HCT116 (cell line): ENCODE results near the gene B4GALNT4. TPM values are rescaled to one million over a fixed set of nuclear protein-coding genes. Genes with fewer than 3 reads are reported as not detected.

Experiments used
- ATAC-seq: fragments of 200-7000 bp; cut with Tn5 transposase; 2 replicates; pipeline ENCODE4 v1.9.1; 2020; ENCODE audit warnings: mild to moderate bottlenecking, moderate library complexity
- BruUV-seq: library from RNA; stranded (reverse); fragments of 400-500 nt; replicated peaks from 2 replicates; lab custom pipeline; 2021; lab: Mats Ljungman, UMichigan
- CTCF ChIA-PET: fragments of 300-600 bp; sonication (Branson Sonifier 250); formaldehyde crosslinking; loops from one replicate; lab custom pipeline; 2021; ENCODE audit warnings: antibody characterized with exemption; lab: Charles Lee
- POLR2A ChIA-PET: fragments of 300-600, 350-600 bp; sonication (Branson Sonifier 250); formaldehyde crosslinking; loops from one replicate; lab custom pipeline; 2021; ENCODE audit warnings: antibody characterized with exemption; lab: Charles Lee
- RAD21 ChIA-PET, 2 experiments: fragments of 300-600 bp; sonication (Branson Sonifier 250); formaldehyde crosslinking; loops; one replicate each; lab custom pipeline; 2023; ENCODE audit warnings: low total read pairs in 2 of 2; ENCODE audit not compliant: uncharacterized antibody in 2 of 2, unreplicated experiment in 2 of 2, low non-redundant PET in 1 of 2; lab: Charles Lee
- DNase-seq: peaks from one replicate; pipeline ENCODE4 v3.0.0-alpha.2; 2010; ENCODE audit warnings: low read depth, low spot score
- H2AFZ ChIP-seq: fragments of 200-600 bp; shearing (Covaris generic), sonication (generic); 2 replicates; pipeline ENCODE4 v1.6.1; 2017; ENCODE audit warnings: low read depth, mixed run types, mixed read lengths, antibody characterized with exemption, low read length; ENCODE audit not compliant: poor library complexity, severe bottlenecking
- H3K27ac ChIP-seq: 2 replicates; pipeline ENCODE4 v1.5.1; 2012; ENCODE audit warnings: low read depth, low read length
- H3K27me3 ChIP-seq: fragments of 200-600 bp; sonication (generic); 2 replicates; pipeline ENCODE4 v1.6.1; 2016; ENCODE audit warnings: mixed run types, low read length, mixed read lengths; ENCODE audit not compliant: insufficient read depth
- H3K36me3 ChIP-seq, 2 experiments: fragments of 200-500 bp in 1 of 2; fragments of 200-600 bp in 1 of 2; sonication (Bioruptor generic) in 1 of 2; sonication (generic) in 1 of 2; 2 replicates each; pipeline versions ENCODE4 v1.5.1 to v1.6.1; 2014 to 2016; ENCODE audit warnings: low read length in 2 of 2, inconsistent platforms in 1 of 2, mixed read lengths in 1 of 2, mixed run types in 1 of 2; ENCODE audit not compliant: insufficient read depth in 2 of 2, control insufficient read depth in 1 of 2
- H3K4me1 ChIP-seq, 2 experiments: fragments of 200-600 bp in 1 of 2; sonication (generic) in 1 of 2; 2 replicates each; pipeline versions ENCODE4 v1.5.1 to v1.6.1; 2012 to 2017; ENCODE audit warnings: low read length in 2 of 2, inconsistent platforms in 1 of 2, mild to moderate bottlenecking in 1 of 2, mixed read lengths in 1 of 2, mixed run types in 1 of 2, moderate library complexity in 1 of 2; ENCODE audit not compliant: insufficient read depth in 2 of 2, control insufficient read depth in 1 of 2
- H3K4me2 ChIP-seq: fragments of 200-600 bp; sonication (generic); 2 replicates; pipeline ENCODE4 v1.6.1; 2017; ENCODE audit warnings: mixed run types, low read length, mixed read lengths
- H3K4me3 ChIP-seq, 2 experiments: fragments of 200-600 bp in 1 of 2; sonication (generic) in 1 of 2; replicated peaks in 1 of 2; 2 replicates each; pipeline ENCODE4 v1.5.1; 2011 to 2016; ENCODE audit warnings: low read length in 2 of 2, control low read depth in 1 of 2, low read depth in 1 of 2, mild to moderate bottlenecking in 1 of 2, mixed read lengths in 1 of 2, mixed run types in 1 of 2
- H3K79me2 ChIP-seq: fragments of 200-600 bp; sonication (generic); 2 replicates; pipeline ENCODE4 v1.6.1; 2017; ENCODE audit warnings: mild to moderate bottlenecking, mixed run types, low read length, moderate library complexity, mixed read lengths; ENCODE audit not compliant: insufficient read depth
- H3K9ac ChIP-seq: fragments of 200-600 bp; sonication (generic); 2 replicates; pipeline ENCODE4 v1.6.1; 2016; ENCODE audit warnings: low read length, mixed read lengths
- H3K9me2 ChIP-seq: fragments of 200-600 bp; sonication (generic), shearing (Covaris generic); 2 replicates; pipeline ENCODE4 v1.6.1; 2017; ENCODE audit warnings: mixed run types, mild to moderate bottlenecking, moderate library complexity; ENCODE audit not compliant: insufficient read depth
- H3K9me3 ChIP-seq, 2 experiments: fragments of 200-500 bp in 1 of 2; fragments of 200-600 bp in 1 of 2; sonication (Bioruptor generic) in 1 of 2; sonication (generic) in 1 of 2; 2 replicates each; pipeline ENCODE4 v1.6.1; 2014 to 2017; ENCODE audit warnings: low read length in 2 of 2, mixed read lengths in 2 of 2, inconsistent platforms in 1 of 2, low read depth in 1 of 2, mild to moderate bottlenecking in 1 of 2, mixed run types in 1 of 2, moderate library complexity in 1 of 2; ENCODE audit not compliant: control insufficient read depth in 1 of 2, insufficient read depth in 1 of 2
- H4K20me1 ChIP-seq: fragments of 200-600 bp; sonication (generic), shearing (Covaris generic); 2 replicates; pipeline ENCODE4 v1.6.1; 2017; ENCODE audit warnings: mixed run types, mild to moderate bottlenecking, moderate library complexity; ENCODE audit not compliant: insufficient read depth
- CTCF ChIP-seq, 3 experiments: fragments of 200-600 bp in 1 of 3; sonication (generic) in 1 of 3; IDR thresholded peaks in 2 of 3; conservative IDR thresholded peaks in 1 of 3; 2 replicates each; pipeline ENCODE4 v1.5.1; 2012 to 2017; ENCODE audit warnings: low read depth in 2 of 3, low read length in 2 of 3, antibody characterized with exemption in 1 of 3, borderline replicate concordance in 1 of 3, control low read depth in 1 of 3, mild to moderate bottlenecking in 1 of 3, mixed read lengths in 1 of 3, mixed run types in 1 of 3, moderate library complexity in 1 of 3; ENCODE audit not compliant: insufficient read depth in 1 of 3
- ELF1 ChIP-seq: IDR thresholded peaks from 2 replicates; pipeline ENCODE4 v1.6.1; 2012; ENCODE audit warnings: low read depth, borderline replicate concordance
- EZH2 ChIP-seq: fragments of 200-600 bp; sonication (generic); IDR thresholded peaks from 2 replicates; pipeline ENCODE4 v1.6.1; 2017; ENCODE audit warnings: antibody characterized with exemption, mixed run types
- EZH2phosphoT487 ChIP-seq: fragments of 200-600 bp; IDR thresholded peaks from 2 replicates; pipeline ENCODE4 v1.6.1; 2018; ENCODE audit warnings: antibody characterized with exemption, borderline replicate concordance
- FOSL1 ChIP-seq: IDR thresholded peaks from 2 replicates; pipeline ENCODE4 v1.6.1; 2012; ENCODE audit warnings: low read depth
- JUND ChIP-seq: IDR thresholded peaks from 2 replicates; pipeline ENCODE4 v1.6.1; 2012
- POLR2A ChIP-seq: IDR thresholded peaks from 2 replicates; pipeline ENCODE4 v1.7.0; 2011; ENCODE audit warnings: borderline replicate concordance; ENCODE audit not compliant: insufficient read depth, insufficient read length; ENCODE audit errors: extremely low read depth
- RAD21 ChIP-seq: IDR thresholded peaks from 2 replicates; pipeline ENCODE4 v1.6.1; 2012; ENCODE audit warnings: low read depth, mild to moderate bottlenecking
- SIN3A ChIP-seq: IDR thresholded peaks from 2 replicates; pipeline ENCODE4 v1.6.1; 2012; ENCODE audit warnings: low read depth
- ZFX ChIP-seq: fragments of 450-650 bp; IDR thresholded peaks from 2 replicates; pipeline ENCODE4 v1.6.1; 2017
- intact Hi-C: fragments of 100-400 bp; cut with micrococcal nuclease; formaldehyde crosslinking; loops from 2 replicates; pipeline ENCODE4 v1.10.0; 2022
- total RNA-seq: library from RNA; stranded (reverse); gene quantifications from one replicate; pipeline ENCODE4 v1.2.1, GENCODE V29; 2021; ENCODE audit not compliant: unreplicated experiment
- TF ChIP-seq, protein P1 (sequence below): IDR thresholded peaks from 2 replicates; pipeline ENCODE4 v1.6.1; 2012
- TF ChIP-seq, protein P2 (sequence below): IDR thresholded peaks from 2 replicates; pipeline ENCODE4 v1.6.1; 2012; ENCODE audit warnings: low read depth

Gene B4GALNT4
- total RNA-seq, 1 experiment from 2014 or later: 54.3 TPM

DNA sequence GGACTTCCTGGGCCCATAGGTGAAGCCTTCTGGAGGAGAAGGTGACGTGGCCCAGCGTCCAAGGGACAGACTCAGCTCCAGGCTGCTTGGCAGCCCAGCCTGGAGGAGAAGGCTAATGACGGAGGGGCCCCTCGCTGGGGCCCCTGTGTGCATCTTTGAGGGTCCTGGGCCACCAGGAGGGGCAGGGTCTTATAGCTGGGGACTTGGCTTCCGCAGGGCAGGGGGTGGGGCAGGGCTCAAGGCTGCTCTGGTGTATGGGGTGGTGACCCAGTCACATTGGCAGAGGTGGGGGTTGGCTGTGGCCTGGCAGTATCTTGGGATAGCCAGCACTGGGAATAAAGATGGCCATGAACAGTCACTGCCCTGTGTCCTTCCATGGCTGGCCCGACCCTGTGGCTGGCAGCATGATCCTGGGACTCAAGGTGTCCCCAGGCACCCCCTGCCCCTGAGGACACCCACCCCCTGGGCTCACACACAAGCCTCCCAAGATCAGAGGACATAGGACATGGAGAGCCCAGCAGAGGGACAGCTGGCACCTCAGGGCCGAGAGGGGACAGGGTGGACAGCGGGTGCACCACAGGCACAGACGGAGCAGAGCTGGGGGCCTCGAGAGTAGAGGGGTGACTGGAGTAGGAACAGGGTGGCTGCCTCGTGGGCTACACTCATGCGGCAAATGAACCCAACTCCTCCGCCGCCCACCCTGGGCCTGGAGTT is 35.4 kb downstream of the B4GALNT4 start:
- Histone ChIP-seq H3K79me2 (no peaks in the 10 kb centered on the region), H2AFZ (no peak overlapping the region), H4K20me1 (no peaks in the 10 kb centered on the region), H3K9me2 (no peaks in the 10 kb centered on the region), H3K4me3 (no peak overlapping the region), H3K9ac (no peak overlapping the region), H3K27me3 (no peaks in the 10 kb centered on the region), H3K4me2 (no peak overlapping the region), H3K4me1 (peaks cover 14 to 36% of the 10 kb centered on the region in 2 experiments), H3K9me3 (no peaks in the 10 kb centered on the region), H3K36me3 (peaks cover 2 to 20% of the 10 kb centered on the region in 2 experiments; a peak in 3 of 4 replicates), H3K27ac (peak overlapping the region; percentile 32; the same call in 1 of the 2 replicates)
- POLR2A ChIA-PET: interaction anchor here (1.3 kb wide), 1 partner anchor 13 kb away, joined by 3 read pairs; no protein-coding TSS in a partner anchor
- ATAC-seq (no peak), DNase-seq (no peak)
- CTCF ChIA-PET: no interaction called here
- BruUV-seq: TSS peak; percentile 94
- RAD21 ChIA-PET: no interaction called here
- TF ChIP-seq FOSL1 (no peak), ZFX (no peak), JUND (no peak), RAD21 (no peak), EZH2phosphoT487 (no peak), CTCF (IDR thresholded peaks at IDR 0.05 in 2 of 3, conservative IDR thresholded peaks at IDR 0.05 in 1 of 3; ENCODE audit: borderline replicate concordance in 1 of 3, insufficient read depth in 1 of 3, low read depth in 2 of 3, low read length in 2 of 3) (no peak), POLR2A (no peak), SIN3A (no peak), ELF1 (no peak), EZH2 (no peak)
- TF ChIP-seq, protein P1, sequence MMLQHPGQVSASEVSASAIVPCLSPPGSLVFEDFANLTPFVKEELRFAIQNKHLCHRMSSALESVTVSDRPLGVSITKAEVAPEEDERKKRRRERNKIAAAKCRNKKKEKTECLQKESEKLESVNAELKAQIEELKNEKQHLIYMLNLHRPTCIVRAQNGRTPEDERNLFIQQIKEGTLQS: no peak
- TF ChIP-seq, protein P2, sequence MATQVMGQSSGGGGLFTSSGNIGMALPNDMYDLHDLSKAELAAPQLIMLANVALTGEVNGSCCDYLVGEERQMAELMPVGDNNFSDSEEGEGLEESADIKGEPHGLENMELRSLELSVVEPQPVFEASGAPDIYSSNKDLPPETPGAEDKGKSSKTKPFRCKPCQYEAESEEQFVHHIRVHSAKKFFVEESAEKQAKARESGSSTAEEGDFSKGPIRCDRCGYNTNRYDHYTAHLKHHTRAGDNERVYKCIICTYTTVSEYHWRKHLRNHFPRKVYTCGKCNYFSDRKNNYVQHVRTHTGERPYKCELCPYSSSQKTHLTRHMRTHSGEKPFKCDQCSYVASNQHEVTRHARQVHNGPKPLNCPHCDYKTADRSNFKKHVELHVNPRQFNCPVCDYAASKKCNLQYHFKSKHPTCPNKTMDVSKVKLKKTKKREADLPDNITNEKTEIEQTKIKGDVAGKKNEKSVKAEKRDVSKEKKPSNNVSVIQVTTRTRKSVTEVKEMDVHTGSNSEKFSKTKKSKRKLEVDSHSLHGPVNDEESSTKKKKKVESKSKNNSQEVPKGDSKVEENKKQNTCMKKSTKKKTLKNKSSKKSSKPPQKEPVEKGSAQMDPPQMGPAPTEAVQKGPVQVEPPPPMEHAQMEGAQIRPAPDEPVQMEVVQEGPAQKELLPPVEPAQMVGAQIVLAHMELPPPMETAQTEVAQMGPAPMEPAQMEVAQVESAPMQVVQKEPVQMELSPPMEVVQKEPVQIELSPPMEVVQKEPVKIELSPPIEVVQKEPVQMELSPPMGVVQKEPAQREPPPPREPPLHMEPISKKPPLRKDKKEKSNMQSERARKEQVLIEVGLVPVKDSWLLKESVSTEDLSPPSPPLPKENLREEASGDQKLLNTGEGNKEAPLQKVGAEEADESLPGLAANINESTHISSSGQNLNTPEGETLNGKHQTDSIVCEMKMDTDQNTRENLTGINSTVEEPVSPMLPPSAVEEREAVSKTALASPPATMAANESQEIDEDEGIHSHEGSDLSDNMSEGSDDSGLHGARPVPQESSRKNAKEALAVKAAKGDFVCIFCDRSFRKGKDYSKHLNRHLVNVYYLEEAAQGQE: no peak
- TF ChIP-seq, all 23 proteins: peak for 0
- intact Hi-C loops: loop anchor here (5.0 kb wide), 1 partner anchor 43 kb away; no protein-coding TSS in a partner anchor
